DMS153 (cell line): ENCODE data around the gene DLG4.

Source experiments
- DNase-seq: peaks from one replicate; lab custom pipeline; 2025; lab: John Stamatoyannopoulos, UW

The DLG4 gene

DNA sequence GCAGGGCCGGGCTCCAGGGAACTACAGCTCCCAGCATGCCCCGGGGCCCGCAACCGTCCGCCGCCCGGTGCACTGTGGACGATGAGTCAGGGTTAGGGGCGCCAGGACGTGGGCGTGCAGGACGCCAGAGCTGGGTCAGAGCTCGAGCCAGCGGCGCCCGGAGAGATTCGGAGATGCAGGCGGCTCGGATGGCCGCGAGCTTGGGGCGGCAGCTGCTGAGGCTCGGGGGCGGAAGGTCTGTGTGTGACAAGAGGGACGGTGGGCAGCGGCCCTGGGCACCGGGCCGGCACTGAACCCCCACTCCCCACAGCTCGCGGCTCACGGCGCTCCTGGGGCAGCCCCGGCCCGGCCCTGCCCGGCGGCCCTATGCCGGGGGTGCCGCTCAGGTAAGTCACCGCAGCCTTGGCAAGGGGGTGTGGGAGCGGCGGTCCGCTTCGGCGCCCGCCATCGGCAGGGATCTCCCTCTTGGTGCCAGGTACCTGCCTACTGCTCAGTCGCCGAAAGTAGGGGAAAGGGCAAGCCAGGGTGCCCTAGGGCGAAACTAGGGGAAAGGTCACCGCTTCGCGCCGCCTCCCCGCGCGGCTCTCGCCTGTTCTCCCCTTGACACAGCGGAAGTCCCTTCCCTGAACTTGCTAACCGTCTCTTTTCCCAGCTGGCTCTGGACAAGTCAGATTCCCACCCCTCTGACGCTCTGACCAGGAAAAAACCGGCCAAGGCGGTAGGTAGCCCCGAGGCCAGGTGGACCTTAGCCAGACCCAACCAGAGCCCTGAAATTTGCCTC lies at the start of gene DLG4, which contains the start of gene ACADVL:
DLG4 (minus strand) TSS at position 25 of the 781 bp plus-strand sequence.
ACADVL (plus strand) TSS at position 127 of the 781 bp plus-strand sequence; CDS start at position 174, 47 bp downstream.
- peak; percentile 42 for DNase-seq

DNA sequence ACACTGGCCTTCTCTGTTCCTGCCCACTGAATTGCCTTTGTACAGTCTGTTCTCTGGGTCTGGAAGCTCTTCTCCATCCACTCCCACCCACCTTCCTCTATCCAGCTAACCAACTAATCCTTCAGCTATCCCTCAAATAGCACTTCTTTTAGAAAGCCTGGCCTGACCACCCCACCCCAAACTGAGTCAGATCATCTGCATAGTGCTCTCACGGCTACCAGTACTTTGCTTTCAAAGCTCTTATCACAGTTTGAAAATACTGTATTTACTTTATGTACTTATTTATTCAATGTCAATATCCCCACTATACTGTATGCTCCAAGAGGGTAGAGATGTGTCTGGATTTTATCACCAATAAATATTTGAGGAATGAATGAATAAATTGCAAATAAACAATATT lies 47.1 kb upstream of the DLG4 start:
- DNase-seq: no peak

DNA sequence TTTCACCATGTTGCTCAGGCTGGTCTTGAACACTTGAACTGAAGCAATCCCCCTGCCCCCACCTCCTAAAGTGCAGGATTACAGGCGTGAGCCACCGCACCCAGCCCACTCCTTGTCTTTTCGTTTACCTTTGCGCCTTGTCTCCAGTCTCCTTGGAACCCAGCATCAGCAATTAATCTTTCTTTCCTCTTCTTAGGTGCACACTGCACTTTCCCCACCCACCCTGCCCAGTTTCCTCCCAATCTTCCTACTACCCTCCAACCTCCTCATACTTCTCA lies 44.1 kb upstream of the DLG4 start:
- DNase-seq: no peak

DNA sequence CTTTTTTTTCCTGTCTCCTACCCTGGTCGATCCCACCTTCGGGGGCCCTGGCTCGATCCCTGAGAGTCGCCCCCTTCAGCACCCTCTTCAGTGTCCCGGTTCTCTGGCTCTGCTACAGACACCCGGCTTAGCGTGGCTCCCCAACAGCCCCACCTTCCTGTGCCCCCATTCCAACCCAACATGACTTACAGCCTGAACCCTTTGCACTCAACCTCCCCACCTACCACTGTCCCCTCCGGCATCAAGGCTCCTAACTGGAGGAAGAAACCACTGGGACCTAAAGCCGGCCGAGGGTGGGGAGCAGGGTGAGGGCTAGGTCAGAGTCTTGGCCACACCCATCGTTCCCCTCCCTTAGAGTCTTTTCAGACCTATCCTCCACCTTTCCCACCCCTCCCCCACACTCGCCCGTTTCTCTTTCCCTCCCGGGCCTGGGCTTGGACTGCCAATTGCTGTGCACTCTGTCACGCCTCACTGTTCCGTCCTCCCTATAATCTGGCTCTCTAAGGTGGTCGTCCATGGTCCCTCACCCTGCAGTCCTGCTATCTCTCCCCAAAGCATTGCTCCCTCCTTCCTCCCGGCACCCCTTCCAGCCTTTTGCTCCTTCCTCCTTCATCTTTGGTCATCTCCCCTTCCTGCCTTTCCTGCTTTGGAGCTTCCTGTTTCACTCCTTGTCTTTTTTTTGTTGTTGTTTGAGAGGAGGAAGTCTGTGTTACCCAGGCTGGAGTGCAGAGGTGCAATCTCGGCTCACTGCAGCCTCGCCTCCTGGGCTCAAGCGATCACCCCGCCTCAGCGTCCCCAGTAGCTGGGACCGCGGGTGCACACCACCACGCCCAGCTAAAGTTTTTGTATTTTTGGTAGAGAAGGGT lies 43.5 kb upstream of the DLG4 start:
- no peak for DNase-seq

DNA sequence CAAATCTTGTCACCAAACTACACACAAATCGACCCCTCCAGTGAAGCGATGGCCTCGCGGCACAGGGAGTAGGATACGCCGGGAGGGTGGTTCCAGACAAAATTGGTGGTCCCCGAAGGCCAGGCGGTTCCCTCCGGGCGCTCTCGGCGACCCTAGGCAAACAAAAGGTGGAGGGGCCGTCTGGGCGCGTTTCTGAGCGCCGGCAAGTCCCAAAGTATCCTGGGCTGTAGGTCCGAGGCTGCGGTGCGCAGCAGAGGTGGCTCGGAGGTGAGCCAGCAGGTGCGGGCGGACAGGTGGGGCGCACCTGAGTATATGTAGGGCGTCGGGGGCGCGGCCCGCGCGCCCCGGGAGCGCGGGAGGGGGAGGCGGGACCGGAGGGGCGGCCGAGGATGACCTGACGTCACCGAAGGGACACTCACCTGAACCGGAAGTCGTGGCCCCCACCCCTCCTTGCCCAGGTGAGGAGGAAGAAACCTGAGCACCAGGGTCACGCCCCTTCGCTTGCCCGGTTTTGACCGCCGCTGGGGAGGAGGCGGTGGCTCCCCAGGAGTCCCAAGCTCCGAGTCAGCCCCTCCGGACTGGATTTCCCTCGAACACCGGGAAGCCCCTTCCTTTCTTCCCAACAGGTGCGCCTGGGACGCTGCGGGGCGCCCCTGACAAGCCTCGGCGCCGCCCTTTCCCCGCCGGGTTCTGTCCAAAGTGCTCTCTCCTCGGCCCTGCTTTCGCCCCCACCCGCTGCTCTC lies 42.7 kb upstream of the DLG4 start, which contains the start of gene CLDN7:
CLDN7 (minus strand) TSS at position 287 of the 743 bp plus-strand sequence. CDS start 435 bp downstream, outside the sequence.
- DNase-seq: peak; percentile 81

DNA sequence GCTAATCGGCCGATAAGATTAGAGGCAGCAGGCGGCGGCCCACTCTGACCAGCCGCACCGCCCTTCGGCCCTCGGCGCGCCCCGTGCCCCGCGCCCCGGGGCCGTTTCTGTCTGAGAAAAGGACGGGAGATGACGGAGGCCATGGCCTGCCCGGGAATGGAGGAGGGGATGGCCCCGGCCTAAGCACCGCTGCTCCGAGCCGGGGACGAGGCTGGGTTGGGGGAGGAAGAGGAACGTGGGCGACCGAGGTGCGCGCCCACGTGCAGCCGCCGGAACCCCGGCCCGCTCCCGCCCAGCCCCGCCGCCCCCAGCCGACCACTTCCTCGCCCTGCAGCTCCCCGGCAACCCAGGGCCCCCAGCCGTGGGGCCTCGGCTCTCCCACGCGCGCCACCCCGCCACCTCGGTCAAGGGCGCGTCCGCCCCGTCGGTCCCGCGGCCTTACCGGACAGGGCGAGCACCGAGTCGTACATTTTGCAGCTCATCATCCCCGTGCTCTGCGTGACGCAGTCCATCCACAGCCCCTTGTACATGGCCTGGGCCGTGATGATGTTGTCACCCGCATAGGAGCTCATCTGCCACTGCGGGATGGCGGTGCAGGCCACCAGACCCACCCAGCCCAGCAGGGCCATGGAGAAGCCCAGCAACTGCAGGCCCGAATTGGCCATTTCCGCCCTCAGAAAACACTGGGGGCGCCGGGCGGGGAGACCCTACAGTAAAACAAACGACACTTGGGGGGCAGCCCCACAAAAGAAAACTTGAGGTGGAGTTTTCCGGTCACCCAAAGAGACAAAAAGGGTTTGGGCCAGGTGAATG lies 41.9 kb upstream of the DLG4 start:
- DNase-seq: no peak

DNA sequence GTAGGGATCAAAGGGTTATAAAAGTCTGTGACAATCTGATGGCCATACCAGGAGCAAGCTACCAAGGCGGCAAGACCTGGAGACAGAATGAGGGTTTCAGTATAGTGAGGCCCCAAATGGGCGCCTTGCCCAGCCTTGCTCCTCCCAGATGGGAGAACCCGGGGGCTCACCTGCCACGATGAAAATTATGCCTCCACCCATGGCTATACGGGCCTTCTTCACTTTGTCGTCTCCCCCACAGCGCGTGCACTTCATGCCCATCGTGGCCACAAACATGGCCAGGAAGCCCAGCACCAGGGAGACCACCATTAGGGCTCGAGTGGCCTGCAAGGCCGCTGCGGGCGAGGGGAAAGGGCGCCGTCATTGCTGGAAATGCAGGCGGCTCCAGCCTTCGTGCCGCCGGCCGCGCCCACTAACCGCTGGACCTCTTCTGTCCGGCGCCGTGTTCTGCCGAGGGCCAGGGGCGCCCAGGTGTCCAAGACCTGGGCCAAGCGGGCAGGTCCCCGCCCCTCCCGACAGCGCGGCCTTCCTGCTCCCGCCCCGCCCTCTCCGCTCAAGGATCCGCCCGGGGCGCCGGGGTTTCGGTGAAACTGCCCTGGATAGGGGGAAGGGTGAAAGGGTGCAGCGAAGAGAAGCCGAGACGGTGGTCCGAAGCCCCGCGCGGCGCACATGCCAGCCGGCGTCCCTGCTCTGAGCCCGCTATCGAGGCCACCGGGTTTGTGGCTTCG lies 41.2 kb upstream of the DLG4 start:
- DNase-seq: peak; percentile 27

DNA sequence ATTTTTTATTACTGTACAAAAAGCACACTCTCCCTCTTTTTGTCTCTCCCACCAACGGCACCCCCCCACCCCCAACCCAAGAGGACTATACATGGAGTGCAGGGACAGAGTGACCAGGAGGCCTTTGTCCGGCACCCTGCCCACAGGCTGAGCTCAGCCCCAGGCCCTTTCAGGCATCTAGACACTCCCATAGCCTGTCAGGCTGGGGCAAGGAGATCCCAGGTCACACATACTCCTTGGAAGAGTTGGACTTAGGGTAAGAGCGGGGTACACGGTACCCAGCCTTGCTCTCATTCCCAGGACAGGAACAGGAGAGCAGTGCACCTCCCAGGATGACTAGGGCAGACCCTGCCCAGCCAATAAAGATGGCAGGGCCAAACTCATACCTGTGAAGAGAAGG lies 40.5 kb upstream of the DLG4 start:
- no peak for DNase-seq

DNA sequence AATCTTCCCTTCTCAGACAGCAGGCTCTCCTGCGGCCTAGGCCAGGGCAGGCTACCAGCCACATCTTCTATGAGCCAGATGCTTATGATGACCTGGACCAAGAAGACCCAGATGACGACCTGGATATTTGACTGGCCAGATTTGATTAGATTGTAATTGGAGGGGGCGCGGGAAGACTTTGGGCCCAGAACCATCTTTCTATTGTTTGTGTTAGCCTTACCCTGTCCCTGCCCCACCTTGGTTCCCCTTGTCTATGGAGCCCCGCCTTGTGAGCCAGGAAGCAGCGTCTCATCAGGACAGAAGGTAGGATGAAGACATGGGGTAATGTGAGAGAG lies 39.9 kb upstream of the DLG4 start:
- DNase-seq: no peak

DNA sequence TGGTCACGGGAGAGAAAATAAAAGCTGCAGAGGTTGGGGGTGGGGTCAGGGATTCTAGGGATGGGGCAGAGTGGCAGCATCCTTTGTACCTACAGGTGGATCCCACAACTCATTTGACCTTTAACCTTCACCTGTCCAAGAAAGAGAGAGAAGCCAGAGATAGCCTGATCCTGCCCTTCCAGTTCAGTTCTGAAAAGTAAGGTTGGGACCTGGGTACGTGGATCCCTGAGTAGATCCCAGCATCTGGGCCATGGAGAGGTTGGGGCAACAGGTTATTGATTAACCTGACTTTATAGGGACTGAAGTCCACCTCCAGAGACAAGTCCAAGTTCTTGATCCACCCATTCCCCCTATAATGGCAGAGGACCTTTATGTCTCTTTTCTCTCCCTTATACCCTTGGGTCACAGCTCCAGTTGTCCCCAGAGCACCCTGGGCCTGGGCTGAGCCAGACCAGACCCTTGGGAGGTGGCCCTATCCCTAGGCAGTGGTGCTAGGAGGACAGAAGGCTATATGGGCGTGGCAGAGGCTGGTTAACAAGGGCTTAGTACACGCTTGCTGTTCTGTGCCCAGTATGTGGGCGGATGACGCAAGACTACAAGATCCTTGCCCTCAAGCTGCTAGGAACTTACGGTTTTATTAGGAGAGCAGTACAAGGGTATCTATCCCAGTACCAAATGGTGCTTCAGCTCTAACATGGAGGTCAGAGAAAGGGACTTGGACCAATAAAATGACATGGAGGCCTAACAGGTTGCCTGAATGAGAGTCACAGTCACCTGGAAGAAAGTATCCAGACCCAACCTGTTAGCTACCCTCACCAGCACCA lies 39.3 kb upstream of the DLG4 start:
- no peak for DNase-seq

DNA sequence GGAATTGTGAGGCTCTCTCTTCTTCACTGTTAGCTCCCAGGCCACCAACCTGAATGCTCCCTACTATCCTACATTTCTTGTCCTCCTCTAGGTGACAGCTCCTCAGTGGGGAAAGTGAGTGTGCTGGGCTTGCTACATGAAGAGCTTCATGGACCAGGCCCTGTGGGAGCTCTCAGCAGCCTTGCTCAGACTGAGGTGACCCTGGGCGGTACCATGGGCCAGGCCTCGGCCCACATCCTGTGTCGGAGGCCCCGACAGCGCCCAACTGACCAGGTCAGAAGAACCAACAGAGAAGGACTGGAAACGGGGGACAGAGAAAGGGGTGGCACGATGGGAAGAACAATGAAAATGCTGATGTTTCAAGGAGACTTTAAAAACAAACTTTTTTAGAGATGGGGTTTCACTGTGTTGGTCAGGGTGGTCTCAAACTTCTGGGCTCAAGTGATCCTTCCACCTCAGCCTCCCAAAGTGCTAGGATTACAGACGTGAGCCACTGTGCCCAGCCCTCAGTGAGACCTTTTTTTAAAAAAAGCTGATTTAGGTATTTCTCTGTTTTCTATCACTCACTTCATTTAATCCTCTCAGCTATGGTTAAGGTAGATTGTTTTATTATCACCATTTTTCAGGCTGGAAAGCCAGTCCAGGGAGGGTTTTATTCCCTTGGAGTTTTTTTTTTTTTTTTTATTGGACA lies 37.3 kb upstream of the DLG4 start:
- no peak for DNase-seq

DNA sequence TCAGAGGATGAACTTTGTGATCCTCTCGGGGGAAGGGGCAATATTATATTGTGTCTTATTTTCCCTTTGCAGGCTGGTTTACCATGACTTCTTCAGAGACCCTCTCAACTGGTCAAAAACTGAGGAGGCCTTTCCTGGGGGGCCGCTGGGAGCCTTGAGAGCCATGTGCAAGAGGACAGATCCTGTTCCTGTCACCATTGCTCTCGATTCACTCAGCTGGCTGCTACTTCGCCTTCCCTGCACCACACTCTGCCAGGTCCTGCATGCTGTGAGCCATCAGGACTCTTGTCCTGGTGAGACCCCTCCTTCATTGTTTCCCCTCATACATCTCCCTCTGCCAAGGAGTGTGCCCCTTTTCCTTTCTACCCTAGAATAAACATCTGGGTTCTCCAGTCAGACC lies 34.9 kb upstream of the DLG4 start:
- no peak for DNase-seq

DNA sequence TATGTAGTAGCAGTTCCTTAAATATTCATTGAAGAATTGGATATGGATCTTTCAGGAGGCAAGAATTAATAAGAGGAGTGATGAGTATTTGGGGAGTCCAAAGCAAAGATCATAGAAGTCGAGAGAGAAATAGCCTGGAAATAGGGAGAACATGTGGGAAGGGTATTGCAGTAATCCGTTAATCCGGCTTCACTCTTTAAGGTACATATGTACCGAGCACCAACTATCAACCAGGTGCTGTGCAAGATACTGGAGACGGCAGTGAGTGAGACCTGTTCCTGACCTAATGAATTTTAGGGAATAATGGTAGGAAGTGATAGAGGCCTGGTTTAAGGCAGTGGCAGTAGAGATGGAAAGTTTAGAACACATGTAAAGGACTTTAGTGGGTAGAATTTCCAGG lies 33.4 kb upstream of the DLG4 start:
- no peak for DNase-seq

DNA sequence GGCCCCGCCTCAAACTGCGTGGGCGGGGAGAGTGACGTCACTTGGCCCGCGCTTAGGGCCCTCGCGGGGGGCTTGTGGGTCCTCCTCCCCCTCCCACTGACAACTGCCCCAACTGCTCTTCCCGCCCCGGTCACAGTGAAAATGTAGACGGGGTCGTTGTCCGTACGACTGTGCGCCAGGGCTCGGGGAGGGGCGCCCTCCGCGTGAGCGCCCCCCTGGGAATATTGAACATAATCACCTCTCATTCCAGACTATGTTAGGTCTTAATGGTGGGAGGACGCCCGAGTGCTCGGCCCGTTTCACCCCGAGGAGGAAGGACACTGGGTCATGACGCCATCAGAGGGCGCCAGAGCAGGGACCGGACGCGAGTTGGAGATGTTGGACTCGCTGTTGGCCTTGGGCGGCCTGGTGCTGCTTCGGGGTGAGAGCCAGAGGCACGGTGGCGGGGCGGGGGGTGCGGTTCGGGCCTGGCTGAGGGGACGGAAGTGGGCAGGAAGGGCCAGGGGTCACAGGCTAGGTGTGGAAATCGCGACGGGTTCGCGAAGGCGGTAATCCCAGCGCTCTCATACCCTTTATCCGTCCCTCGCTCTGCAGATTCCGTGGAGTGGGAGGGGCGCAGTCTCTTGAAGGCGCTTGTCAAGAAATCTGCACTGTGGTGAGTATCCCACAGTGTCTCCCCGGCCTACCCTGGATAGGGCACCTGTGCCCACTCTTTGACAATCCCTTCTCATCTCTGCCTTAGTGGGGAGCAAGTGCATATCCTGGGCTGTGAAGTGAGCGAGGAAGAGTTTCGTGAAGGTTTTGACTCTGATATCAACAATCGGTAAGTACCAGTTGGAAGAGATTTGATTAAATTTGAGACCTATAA lies 32.8 kb upstream of the DLG4 start, which contains the start of gene ELP5:
ELP5 (plus strand) TSS at position 40 of the 868 bp plus-strand sequence; CDS start at position 376, 336 bp downstream.
- peak; percentile 64 for DNase-seq

DNA sequence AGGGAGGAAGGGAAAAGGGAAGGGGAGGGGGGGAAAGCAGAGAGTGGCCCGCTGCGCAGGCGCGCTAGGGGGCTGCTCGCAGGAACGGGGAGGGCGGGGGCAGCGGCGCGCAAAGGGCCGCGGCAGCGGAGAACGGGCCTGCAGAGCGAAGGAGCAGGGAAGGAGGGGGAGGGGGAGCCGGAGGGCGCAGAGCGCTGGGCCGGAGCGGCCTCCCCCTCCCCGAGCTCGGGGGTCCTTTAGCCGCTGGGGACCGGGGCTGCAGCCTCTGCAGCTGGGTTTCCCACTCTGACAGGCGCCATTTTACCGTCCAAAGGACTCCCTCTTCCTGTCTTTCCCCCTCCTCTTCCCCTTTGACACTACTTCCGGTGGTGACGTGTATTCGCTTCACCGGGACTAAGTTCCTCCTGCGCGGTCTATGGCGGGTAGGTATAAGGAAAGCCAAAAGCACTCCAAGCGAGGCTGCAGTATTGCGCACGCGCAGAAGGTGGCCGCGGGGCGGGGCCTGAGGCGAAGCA lies 32.1 kb upstream of the DLG4 start, which contains the start of gene CTDNEP1:
CTDNEP1 (minus strand) TSS at position 74 of the 515 bp plus-strand sequence. CDS start 438 bp downstream, outside the sequence.
- peak; percentile 93 for DNase-seq

DNA sequence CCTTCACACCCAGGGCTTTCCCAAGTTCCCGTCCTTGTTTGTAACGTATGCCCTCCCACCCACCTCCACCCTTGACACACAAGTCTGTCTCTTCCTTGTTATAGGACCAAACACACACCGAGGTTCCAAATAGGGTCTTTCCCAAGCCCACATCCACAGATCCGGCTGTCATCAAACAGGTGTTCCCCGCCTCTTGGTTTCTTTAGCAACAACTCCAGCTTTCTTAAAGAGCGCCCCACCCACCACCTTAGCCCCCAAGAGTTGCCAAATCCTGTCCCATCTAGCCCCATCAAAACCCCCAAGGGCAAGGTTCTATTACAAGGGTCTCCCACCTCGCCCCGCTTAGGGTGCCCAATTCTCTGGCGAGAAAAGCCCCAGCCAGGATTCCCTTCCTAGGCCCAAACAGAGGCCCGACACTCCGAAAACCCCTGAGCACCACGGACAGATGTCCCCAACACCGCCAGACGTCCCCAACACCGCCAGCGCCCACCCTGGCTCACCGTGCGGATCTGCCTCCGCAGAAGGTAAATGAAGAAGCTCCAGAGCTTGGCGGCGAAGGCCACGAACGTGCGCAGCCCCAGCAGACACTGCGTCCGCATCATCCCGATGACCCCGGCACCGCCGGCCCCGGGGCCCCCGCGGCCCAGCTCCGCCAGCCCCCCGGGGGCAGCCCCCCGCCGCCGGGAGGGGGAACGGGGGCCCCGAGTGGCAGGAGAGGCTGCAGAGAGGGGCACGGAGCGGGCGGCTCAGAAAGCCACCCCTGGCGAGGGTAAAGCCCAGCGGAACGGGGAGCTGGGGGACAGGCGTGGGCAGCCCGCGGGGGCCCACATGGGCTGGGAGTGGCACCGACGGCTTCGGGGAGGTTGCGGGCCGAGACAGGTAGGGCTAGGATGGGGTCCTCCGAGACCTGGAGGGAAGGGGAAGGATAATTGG lies 31.3 kb upstream of the DLG4 start:
- DNase-seq: no peak

DNA sequence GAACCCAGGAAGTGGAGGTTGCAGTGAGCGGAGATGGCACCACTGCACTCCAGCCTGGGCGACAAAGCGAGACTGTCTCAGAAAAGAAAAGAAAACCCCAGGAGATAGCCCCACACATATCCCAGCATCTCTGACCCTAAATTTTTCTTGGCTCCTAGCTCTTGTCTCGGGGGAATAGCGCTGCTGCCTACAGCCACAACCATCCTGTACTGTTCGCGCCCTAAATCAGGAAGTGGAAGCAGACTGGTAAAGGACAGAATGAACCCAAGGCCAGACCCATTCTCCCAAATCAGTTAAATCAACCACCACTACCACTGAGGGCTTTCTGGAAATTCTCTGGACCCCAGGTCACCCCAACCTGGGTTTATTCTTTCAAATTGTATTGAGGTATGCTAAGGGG lies 30.2 kb upstream of the DLG4 start:
- DNase-seq: no peak
